ENCODE results near the gene PARP8.
"Not testable (repeated sequence)": the region's sequence is repeated elsewhere in the genome, so short reads cannot be mapped to it uniquely, and the experiment has no call there.

PARP8 gene

DNA sequence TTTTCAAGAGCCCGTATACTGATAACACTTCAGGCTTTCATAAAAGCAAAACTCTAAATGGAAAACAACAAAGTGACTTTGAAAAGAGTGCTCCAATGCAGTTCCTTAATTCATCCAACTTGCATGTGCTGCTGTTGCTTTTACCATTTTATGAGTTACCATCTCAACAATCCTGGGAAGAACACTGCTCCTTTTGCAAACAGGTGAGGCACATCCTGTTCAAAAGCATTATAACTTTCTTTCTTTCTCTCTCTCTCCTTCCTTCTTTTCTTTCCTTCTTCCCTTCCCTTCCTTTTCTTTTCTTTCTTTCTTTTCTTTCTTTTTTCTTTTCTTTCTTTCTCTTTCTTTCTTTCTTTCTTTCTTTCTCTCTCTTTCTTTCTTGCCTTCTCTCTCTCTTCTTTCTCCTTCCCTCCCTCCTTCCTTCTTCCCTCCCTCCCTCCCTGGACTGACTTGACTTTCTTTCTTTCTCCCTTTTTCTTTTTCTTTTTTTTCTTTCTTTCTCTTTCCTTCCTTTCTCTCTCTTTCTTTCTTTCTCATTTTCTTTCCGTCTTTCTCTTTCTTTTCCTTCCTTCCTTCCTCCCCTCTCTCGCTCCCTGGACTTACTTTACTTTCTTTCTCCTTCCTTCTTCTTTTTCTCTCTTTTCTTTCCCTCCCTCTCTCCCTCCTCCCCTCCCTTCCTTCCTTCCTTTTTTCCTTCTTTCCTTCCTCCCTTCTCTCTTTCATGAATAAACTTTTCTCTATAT lies 11.2 kb upstream of the PARP8 start:
- Histone ChIP-seq H3K4me3 (ENCODE audit: low read depth, low read length) (no peak overlapping the region), H3K27ac (no peak overlapping the region), H3K36me3 (replicated peaks) (no peaks in the 10 kb centered on the region), H3K27me3 (replicated peaks) (no peaks in the 10 kb centered on the region)
- DNase-seq = no peak
- TF ChIP-seq, protein P1, sequence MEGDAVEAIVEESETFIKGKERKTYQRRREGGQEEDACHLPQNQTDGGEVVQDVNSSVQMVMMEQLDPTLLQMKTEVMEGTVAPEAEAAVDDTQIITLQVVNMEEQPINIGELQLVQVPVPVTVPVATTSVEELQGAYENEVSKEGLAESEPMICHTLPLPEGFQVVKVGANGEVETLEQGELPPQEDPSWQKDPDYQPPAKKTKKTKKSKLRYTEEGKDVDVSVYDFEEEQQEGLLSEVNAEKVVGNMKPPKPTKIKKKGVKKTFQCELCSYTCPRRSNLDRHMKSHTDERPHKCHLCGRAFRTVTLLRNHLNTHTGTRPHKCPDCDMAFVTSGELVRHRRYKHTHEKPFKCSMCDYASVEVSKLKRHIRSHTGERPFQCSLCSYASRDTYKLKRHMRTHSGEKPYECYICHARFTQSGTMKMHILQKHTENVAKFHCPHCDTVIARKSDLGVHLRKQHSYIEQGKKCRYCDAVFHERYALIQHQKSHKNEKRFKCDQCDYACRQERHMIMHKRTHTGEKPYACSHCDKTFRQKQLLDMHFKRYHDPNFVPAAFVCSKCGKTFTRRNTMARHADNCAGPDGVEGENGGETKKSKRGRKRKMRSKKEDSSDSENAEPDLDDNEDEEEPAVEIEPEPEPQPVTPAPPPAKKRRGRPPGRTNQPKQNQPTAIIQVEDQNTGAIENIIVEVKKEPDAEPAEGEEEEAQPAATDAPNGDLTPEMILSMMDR (IDR thresholded peaks at IDR 0.05; ENCODE audit: low read depth, low read length, missing control alignments) = no peak
- in situ Hi-C loops (cut with HindIII; ENCODE audit: low pct_ligation_motif_present, low sequenced_read_pairs) = no loop called here

DNA sequence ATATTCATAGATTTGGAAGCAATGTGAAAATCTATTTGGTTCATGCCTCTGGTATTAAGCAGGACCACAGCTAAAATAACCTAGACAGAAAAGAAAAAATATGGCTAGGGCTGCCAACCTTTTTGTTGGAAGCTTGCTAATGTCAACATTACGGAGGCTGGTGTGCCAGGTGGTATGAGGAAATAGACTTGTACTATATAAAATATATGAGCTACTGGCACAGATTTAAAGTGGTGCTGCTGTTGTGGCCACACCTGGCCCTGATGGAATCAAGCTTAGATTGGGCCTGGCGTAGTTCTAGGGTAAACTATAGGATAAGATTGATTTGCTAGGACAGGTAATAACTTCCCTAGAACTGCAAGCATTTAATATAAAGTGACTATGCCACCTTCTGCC lies 10.6 kb upstream of the PARP8 start:
- Histone ChIP-seq H3K27me3 (replicated peaks) (no peaks in the 10 kb centered on the region), H3K36me3 (replicated peaks) (no peaks in the 10 kb centered on the region), H3K4me3 (ENCODE audit: low read depth, low read length) (no peak overlapping the region), H3K27ac (no peak overlapping the region)
- in situ Hi-C loops (cut with HindIII; ENCODE audit: low pct_ligation_motif_present, low sequenced_read_pairs) = no loop called here
- DNase-seq = no peak
- TF ChIP-seq, protein P1 (IDR thresholded peaks at IDR 0.05; ENCODE audit: low read depth, low read length, missing control alignments) = no peak

DNA sequence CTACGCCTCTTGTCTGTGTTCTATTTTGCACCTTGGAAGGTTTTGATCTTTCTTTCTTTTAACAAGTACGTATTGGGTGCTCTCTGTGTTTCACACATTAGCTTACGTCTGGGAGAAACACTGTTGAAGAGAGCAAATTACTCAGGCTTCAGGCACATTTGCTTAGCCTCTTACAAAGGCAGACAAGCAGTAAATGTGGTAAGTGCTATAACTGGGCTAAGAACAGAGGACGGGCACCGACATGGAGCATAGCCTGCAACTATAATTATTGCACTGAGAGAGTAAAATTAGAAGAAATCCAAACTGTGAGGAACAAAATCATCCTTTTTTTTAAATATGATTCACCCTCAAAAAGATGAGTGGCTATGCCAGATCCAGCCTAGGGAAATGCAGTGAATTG lies 9.4 kb upstream of the PARP8 start:
- no peaks in the 10 kb centered on the region for H3K27me3 ChIP-seq (replicated peaks)
- DNase-seq = no peak
- H3K4me3 ChIP-seq (ENCODE audit: low read depth, low read length) = no peak overlapping the region
- H3K36me3 ChIP-seq (replicated peaks) = no peaks in the 10 kb centered on the region
- H3K27ac ChIP-seq = no peak overlapping the region
- in situ Hi-C loops (cut with HindIII; ENCODE audit: low pct_ligation_motif_present, low sequenced_read_pairs) = no loop called here
- TF ChIP-seq, protein P1 (IDR thresholded peaks at IDR 0.05; ENCODE audit: low read depth, low read length, missing control alignments) = no peak

DNA sequence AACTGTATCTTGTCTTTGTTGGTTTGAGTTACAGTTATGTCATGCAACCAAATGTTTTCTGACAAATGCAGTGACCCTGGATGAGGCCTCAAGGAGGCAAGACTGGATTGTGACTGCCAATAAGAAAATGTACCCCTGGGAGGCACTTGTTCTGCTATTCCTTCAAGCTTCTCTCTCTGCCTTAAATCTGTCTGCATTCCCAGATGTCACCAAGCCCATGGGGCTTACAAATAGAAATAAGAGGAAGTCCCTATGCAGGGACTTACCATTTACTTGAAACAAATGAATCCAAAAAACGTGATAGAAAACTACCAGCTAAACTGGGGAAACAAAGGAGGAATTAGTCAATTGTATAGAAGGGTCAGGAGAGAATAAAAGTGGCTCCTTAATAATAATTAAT lies 8.2 kb upstream of the PARP8 start:
- H3K36me3 ChIP-seq (replicated peaks) = no peaks in the 10 kb centered on the region
- no peak overlapping the region for H3K27ac ChIP-seq
- no peak overlapping the region for H3K4me3 ChIP-seq (ENCODE audit: low read depth, low read length)
- in situ Hi-C loops (cut with HindIII; ENCODE audit: low pct_ligation_motif_present, low sequenced_read_pairs) = no loop called here
- no peaks in the 10 kb centered on the region for H3K27me3 ChIP-seq (replicated peaks)
- no peak for DNase-seq
- TF ChIP-seq, protein P1 (IDR thresholded peaks at IDR 0.05; ENCODE audit: low read depth, low read length, missing control alignments) = no peak

DNA sequence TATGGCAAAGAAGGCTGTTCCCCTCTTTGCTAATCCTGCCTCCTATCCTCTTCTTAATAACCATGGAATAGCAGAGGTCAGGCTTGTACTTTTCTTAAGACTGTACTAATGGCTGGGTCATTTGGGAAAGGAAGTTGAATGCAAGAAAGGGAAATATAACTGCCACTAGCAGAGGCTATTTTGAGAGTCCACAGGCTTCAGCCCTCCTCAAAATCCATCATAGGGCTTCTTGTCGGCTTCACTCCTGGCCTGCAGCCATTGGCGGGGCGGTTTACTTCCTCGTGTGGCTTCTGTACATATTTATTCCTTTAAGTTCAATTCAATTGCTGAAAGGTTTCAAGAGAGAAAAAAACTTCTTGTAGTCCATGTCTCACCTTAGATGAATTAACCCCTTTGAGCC lies 2.8 kb upstream of the PARP8 start:
- H3K27me3 ChIP-seq (replicated peaks) = no peaks in the 10 kb centered on the region
- no peaks in the 10 kb centered on the region for H3K36me3 ChIP-seq (replicated peaks)
- H3K4me3 ChIP-seq (ENCODE audit: low read depth, low read length) = no peak overlapping the region
- DNase-seq = no peak
- H3K27ac ChIP-seq = no peak overlapping the region
- TF ChIP-seq, protein P1 (IDR thresholded peaks at IDR 0.05; ENCODE audit: low read depth, low read length, missing control alignments) = no peak
- in situ Hi-C loops (cut with HindIII; ENCODE audit: low pct_ligation_motif_present, low sequenced_read_pairs) = no loop called here

DNA sequence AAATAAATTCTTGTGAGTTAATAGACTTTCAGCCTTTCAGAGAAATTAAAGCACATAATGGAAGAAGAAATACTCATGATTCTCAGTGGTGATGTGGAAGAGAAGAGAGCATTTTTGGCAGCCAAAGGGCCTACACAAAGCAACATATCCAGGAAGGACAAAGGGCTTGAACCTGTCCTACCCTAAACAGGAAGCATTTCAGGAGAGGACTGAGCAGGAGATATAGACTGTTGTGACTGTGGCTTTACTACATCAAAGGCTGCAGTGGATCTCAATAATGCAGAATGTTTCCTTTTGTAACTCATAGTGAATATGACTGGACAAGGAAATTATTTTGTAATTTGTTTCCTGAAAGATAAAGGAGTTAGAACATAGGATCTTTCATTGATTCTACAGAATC lies 1.3 kb upstream of the PARP8 start:
- no peaks in the 10 kb centered on the region for H3K36me3 ChIP-seq (replicated peaks)
- in situ Hi-C loops (cut with HindIII; ENCODE audit: low pct_ligation_motif_present, low sequenced_read_pairs) = no loop called here
- H3K27me3 ChIP-seq (replicated peaks) = no peaks in the 10 kb centered on the region
- H3K4me3 ChIP-seq (ENCODE audit: low read depth, low read length) = no peak overlapping the region
- DNase-seq = no peak
- H3K27ac ChIP-seq = no peak overlapping the region
- TF ChIP-seq, protein P1 (IDR thresholded peaks at IDR 0.05; ENCODE audit: low read depth, low read length, missing control alignments) = no peak

DNA sequence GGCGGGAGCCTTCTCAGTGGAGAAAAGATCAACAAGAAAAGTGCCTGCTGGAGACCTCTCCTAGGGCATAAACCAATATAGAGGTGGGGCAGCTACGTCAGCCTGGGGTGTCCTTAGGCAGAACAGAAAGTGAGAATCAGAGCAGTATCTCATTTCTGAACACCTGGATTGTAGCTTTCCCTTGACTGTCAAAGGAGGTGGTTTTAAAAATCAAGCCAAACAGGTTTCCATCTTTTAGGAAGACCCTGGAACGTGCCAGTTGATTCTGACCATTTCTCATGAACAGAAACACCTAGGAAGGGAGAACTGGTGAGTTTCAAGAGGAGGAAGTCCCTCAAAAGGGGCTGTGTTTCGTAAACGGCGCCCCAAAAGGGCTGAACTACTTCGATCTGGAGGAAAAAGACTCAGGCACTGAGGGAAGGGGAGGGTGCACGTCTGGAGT lies 655 bp upstream of the PARP8 start:
- H3K27ac ChIP-seq; in situ Hi-C loops (cut with HindIII; ENCODE audit: low pct_ligation_motif_present, low sequenced_read_pairs); H3K36me3 ChIP-seq (replicated peaks); DNase-seq; H3K27me3 ChIP-seq (replicated peaks): not testable (repeated sequence)
- H3K4me3 ChIP-seq (ENCODE audit: low read depth, low read length) = peak overlapping the region; percentile 85

Measured in brain microvascular endothelial cell (primary cell).